ENCODE measurements around the gene MTMR3.

GRCh38 chr22:30026756-30027155 is 143.8 kb downstream of the MTMR3 start:
- no peak for TF ChIP-seq GATA2 (CRISPR knock-in tag; IDR thresholded peaks at IDR 0.05)
- TF ChIP-seq MAX (IDR thresholded peaks at IDR 0.05; ENCODE audit: low read depth) = no peak
- TF ChIP-seq CTCF (IDR thresholded peaks at IDR 0.05) = no peak
- TF ChIP-seq NRF1 (IDR thresholded peaks at IDR 0.05; ENCODE audit: low read depth, low read length) = no peak
